Activated T-cell treated with anti-CD3 and anti-CD28 coated beads, Interleukin-2, amount 50 U/mL, for 4 hours (primary cell): ENCODE results near the gene TMEM88. TPM values are rescaled to one million over a fixed set of nuclear protein-coding genes. Genes with fewer than 3 reads are reported as not detected.

Experiments used
- ATAC-seq, 2 donors: fragments of 200-7000 bp; cut with Tn5 transposase; one replicate each; pipeline ENCODE4 v1.10.0; 2021
- DNase-seq: peaks from one replicate; pipeline ENCODE4 v3.0.0-alpha.2; 2020
- H3K27me3 Mint-ChIP-seq: one replicate; pipeline ENCODE4 v1.8.0; 2021; ENCODE audit warnings: low read depth, mixed read lengths
- H3K36me3 Mint-ChIP-seq: one replicate; pipeline ENCODE4 v1.8.0; 2022; ENCODE audit warnings: mixed read lengths; ENCODE audit not compliant: insufficient read depth
- H3K4me1 Mint-ChIP-seq: one replicate; pipeline ENCODE4 v1.8.0; 2021; ENCODE audit warnings: low read depth, mixed read lengths
- H3K4me3 Mint-ChIP-seq: one replicate; pipeline ENCODE4 v1.8.0; 2021; ENCODE audit warnings: mild to moderate bottlenecking, moderate library complexity, mixed read lengths
- H3K9me3 Mint-ChIP-seq: one replicate; pipeline ENCODE4 v1.8.0; 2021; ENCODE audit warnings: mixed read lengths
- total RNA-seq, 3 donors: library from RNA; stranded (reverse); gene quantifications; one replicate each; pipeline ENCODE4 v1.2.1, GENCODE V29; 2021

The TMEM88 gene
- total RNA-seq, 3 donors from 2014 or later = 8.9 to 11.1 (median 9.9) TPM

GRCh38 chr17:7823581-7824001 lies 31.3 kb upstream of the TMEM88 start:
- ATAC-seq (no peak), DNase-seq (no peak)
- Mint-ChIP-seq H3K36me3 (no peaks in the 10 kb centered on the region), H3K4me1 (peaks cover 3% of the 10 kb centered on the region), H3K9me3 (no peaks in the 10 kb centered on the region), H3K27me3 (peaks cover 5% of the 10 kb centered on the region), H3K4me3 (no peak overlapping the region)

DNA sequence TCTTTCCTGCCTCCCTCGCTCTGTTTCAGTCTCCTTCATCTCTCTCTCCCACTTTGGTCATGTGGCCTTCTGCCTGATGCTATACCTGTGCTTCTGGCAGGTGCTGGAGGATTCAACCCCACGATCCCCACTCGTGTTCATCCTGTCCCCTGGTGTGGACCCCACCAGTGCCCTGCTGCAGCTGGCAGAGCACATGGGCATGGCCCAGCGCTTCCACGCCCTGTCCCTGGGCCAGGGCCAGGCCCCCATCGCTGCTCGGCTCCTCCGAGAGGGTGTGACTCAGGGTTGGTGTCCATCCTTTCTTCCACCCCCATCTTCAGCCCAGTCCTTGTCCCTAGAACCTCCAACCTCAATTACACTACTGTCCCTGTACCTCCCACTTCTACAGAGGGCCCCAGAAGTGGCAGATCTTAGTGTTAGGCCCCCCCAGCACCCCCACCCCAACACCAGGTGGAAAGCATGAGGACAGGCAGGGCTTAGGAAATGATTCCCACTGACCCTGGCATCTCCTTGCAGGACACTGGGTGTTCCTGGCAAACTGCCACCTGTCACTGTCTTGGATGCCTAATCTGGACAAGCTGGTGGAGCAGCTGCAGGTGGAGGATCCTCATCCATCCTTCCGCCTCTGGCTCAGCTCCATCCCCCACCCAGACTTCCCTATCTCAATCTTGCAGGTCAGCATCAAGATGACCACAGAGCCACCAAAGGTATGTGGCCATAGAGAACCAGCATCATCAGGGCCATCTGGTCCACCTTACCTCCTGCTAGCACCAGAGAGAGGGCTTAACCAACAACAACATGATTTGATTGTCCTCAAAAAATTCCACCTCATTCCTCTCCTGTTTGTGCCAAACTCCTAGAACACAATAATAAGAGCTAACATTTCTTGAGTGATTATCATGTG lies 30.6 kb upstream of the TMEM88 start:
- H3K36me3 Mint-ChIP-seq = no peaks in the 10 kb centered on the region
- no peak for DNase-seq
- H3K4me3 Mint-ChIP-seq = no peak overlapping the region
- ATAC-seq = no peak
- no peaks in the 10 kb centered on the region for H3K9me3 Mint-ChIP-seq
- H3K27me3 Mint-ChIP-seq = peaks cover 6% of the 10 kb centered on the region
- peaks cover 3% of the 10 kb centered on the region for H3K4me1 Mint-ChIP-seq

DNA sequence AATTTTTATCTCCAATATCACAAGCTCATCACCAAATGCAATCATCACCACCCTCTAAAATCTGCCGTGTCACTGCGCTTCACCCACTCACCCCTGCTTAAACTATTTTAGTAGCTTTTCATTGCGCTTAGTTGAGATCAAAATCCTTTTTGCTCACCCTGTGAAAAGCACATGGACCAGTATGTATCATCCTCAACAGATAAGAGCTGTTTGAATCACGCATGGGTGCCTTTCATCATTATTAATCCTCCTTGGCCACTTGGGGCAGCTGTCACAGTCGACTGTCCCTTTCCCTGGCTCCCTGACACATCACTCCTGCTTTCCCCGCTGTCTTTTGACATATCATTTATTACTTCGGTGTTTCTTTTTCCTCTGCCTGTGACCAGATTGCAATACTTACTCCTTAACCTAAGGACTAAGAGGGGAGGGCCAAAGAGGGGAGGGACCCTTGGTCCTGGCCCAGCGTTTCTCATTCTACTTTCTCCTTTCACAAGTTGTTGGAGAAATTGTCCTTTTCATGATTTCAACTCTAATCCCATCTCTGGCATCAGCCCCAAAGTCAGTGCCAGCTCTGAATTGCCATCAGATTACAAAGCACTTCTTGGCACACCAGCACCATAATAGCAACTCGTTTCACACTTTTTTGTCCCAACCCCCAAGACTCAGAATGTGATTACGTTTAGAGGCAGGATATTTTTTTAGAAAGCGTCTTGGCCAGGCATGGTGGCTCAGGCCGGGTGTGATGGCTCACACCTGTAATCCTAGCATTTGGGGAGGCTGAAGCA lies 29.5 kb upstream of the TMEM88 start:
- ATAC-seq = peak in 1 of 2 donors; percentile 28

DNA sequence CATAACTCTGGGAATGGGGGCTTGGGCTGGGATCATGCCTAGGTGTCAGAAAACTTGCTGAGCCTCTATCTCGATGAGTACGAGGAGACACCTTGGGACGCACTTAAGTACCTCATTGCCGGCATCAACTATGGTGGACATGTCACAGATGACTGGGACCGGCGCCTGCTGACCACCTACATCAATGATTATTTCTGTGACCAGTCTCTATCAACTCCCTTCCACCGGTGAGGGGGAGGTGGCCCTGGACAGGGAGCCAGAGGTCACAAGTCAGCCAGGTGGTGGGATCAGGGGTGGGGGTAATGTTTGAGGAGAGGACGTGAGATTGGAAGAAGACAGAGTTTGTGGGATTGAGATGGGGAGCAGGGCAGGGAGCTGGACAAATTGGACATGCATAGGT lies 24.2 kb upstream of the TMEM88 start:
- no peak overlapping the region for H3K4me3 Mint-ChIP-seq
- peaks cover 11% of the 10 kb centered on the region for H3K27me3 Mint-ChIP-seq
- DNase-seq (no peak), ATAC-seq (no peak)
- no peaks in the 10 kb centered on the region for H3K36me3 Mint-ChIP-seq
- H3K9me3 Mint-ChIP-seq = no peaks in the 10 kb centered on the region
- H3K4me1 Mint-ChIP-seq = peaks cover 7% of the 10 kb centered on the region

More for the DNA sequence above, 29.5 kb upstream of the TMEM88 start:
- peaks cover 9% of the 10 kb centered on the region for H3K27me3 Mint-ChIP-seq
- DNase-seq = no peak
- peaks cover 3% of the 10 kb centered on the region for H3K4me1 Mint-ChIP-seq
- no peak overlapping the region for H3K4me3 Mint-ChIP-seq
- no peaks in the 10 kb centered on the region for H3K9me3 Mint-ChIP-seq
- H3K36me3 Mint-ChIP-seq = no peaks in the 10 kb centered on the region

GRCh38 chr17:7831233-7831632 lies 23.6 kb upstream of the TMEM88 start:
- H3K36me3 Mint-ChIP-seq = no peaks in the 10 kb centered on the region
- peaks cover 11% of the 10 kb centered on the region for H3K27me3 Mint-ChIP-seq
- no peaks in the 10 kb centered on the region for H3K9me3 Mint-ChIP-seq
- H3K4me3 Mint-ChIP-seq = no peak overlapping the region
- ATAC-seq (no peak), DNase-seq (no peak)
- H3K4me1 Mint-ChIP-seq = peaks cover 10% of the 10 kb centered on the region

DNA sequence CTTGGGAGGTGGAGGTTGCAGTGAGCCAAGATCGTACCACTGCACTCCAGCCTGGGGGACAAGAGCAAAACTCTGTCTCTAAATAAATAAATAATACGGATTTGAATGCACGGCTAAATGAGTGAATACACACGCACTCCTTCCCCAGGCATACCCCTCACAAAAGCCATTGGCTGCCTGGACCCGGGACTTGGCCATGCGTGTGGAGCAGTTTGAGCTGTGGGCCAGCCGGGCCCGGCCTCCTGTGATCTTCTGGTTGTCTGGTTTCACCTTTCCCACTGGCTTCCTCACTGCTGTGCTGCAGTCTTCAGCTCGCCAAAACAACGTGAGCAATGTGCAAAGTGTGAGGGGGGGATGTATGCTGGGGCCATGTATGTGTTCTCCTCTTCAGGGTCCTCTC lies 22.4 kb upstream of the TMEM88 start:
- peaks cover 11% of the 10 kb centered on the region for H3K27me3 Mint-ChIP-seq
- ATAC-seq (no peak), DNase-seq (no peak)
- no peaks in the 10 kb centered on the region for H3K9me3 Mint-ChIP-seq
- H3K36me3 Mint-ChIP-seq = no peaks in the 10 kb centered on the region
- H3K4me1 Mint-ChIP-seq = peaks cover 20% of the 10 kb centered on the region
- no peak overlapping the region for H3K4me3 Mint-ChIP-seq

DNA sequence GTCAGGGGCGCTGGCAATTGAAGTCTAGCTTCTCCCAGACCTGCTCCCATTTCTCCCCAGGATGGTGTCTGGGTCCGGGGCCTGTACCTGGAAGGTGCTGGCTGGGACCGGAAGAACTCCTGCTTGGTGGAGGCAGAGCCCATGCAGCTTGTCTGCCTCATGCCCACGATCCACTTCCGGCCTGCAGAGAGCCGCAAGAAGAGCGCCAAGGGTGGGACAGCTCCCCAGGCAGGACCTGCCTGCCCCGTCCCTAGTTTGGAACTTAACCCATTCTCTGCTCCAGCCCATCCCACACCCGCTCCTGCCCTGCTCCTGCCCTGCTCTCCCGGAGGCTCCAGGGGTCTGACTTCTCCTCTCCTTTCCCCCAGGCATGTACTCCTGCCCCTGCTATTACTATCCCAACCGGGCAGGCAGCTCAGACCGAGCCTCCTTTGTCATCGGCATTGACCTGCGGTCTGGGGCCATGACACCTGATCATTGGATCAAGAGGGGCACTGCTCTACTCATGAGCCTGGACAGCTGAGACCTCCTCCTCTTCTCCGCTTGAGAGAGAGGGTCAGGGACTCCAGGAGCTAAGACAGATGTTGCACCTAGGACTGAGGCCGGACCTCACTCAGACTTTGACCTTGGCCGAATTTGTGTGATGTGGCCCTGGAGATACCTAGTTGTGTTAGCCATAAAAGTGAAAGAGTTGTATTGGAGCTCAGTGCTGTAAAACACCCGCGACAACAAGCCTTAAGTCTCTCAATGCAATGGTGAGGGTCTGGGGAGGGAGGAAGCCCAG lies 21.7 kb upstream of the TMEM88 start:
- Mint-ChIP-seq H3K27me3 (peaks cover 6% of the 10 kb centered on the region), H3K4me3 (peak overlapping the region; percentile 93), H3K36me3 (no peaks in the 10 kb centered on the region), H3K9me3 (no peaks in the 10 kb centered on the region), H3K4me1 (peaks cover 26% of the 10 kb centered on the region)
- ATAC-seq (no peak), DNase-seq (no peak)

DNA sequence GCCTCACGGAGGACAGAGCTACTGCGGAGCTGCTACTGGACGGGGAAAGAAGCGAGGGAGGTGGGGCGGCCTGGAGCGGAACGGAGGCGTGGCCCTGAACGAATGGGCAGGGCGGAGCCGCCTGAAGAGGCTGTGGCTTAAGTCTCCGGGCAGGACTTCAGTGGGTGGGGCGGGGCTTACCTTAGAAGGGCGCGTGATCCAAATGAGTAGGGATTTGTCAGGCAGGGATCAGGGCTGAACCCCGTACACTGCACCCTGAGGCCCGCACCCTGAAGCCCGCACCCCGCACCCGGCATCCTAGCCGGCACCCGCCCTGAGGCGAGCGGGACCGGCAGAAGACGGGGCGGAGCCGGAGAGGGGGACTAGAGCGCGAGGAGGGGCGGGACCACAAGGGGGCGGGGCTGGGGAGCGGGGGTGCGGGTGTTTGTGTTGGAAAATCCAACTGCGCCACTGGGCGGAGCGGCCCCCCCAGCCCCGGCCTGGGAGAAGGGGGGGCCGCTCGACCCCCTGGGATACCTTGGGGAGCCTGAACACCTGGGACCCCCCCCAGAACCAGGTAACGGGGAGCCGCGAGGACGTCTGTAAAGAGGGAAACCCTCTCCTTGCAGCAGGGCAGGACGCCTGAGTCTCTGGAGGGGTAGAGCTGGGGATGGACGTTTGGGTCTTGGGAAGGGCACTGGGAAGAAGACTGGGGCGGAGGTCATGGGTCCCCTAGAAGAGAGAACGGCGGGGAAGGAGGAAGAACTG lies 20.9 kb upstream of the TMEM88 start, which contains the start of gene KDM6B:
Gene KDM6B, plus strand, starts transcription at position 423 of the 747 bp plus-strand sequence. CDS start 11,338 bp downstream, outside the sequence.
- DNase-seq = peak; percentile 82
- H3K9me3 Mint-ChIP-seq = no peaks in the 10 kb centered on the region
- H3K4me1 Mint-ChIP-seq = peaks cover 32% of the 10 kb centered on the region
- ATAC-seq = peak; percentile 66 to 68
- H3K27me3 Mint-ChIP-seq = peaks cover 6% of the 10 kb centered on the region
- peak within 1 kb of the TSS; percentile 93 for H3K4me3 Mint-ChIP-seq
- no peaks in the 10 kb centered on the region for H3K36me3 Mint-ChIP-seq

GRCh38 chr17:7834542-7834956 lies 20.3 kb upstream of the TMEM88 start:
- Mint-ChIP-seq H3K4me3 (peak overlapping the region; percentile 93), H3K9me3 (no peaks in the 10 kb centered on the region), H3K4me1 (peaks cover 38% of the 10 kb centered on the region), H3K36me3 (peaks cover 3% of the 10 kb centered on the region), H3K27me3 (peaks cover 2% of the 10 kb centered on the region)
- DNase-seq = peak; percentile 43
- peak; percentile 4 to 7 for ATAC-seq

DNA sequence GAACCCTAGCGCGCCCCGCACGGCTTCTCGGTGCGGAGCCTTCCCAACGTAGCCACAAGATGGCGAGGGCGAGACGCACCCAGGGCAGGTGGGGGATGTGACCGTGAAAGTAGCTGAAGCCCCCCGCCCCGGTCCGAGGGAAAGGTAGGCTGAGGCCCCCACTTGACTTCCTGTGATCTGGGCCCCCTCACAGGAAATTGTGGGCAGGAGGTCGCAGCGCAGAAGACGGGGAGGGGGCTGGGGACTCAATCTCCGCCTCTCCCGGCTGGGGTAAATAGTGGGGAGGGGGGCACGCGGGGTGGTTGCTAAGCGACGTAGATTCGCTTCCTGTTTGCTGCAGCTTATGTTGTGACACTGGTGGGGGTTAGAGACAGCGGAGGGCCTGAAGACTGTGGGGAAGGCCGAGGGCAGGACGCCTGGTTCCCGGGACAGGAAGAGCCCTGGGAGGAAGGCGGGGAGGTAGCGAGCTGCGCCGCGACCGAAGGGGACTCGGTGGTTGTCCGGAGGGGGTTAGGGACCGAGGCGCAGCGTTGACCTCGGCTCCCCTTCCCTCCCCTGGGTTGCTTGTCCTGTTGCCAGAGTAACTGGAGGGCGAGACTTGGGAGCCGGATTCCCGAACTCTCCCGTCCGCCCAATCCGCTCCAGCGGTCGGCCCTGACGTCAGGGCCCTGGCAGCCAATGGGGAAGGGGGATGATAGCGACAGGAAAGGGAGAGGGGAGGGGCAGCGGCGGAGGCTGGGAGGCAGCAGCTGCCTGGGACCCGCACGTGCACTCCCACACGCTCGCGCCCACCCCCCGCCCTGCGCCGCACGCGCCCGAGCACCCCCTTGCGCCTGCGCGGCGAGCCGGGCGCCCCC lies 19.7 kb upstream of the TMEM88 start:
- peaks cover 45% of the 10 kb centered on the region for H3K4me1 Mint-ChIP-seq

GRCh38 chr17:7835814-7836595 lies 18.9 kb upstream of the TMEM88 start:
- DNase-seq (peak; percentile 46), ATAC-seq (peak; percentile 0)
- H3K4me3 Mint-ChIP-seq = peak overlapping the region; percentile 93
- H3K27me3 Mint-ChIP-seq = no peaks in the 10 kb centered on the region
- peaks cover 12% of the 10 kb centered on the region for H3K36me3 Mint-ChIP-seq
- H3K4me1 Mint-ChIP-seq = peaks cover 53% of the 10 kb centered on the region
- H3K9me3 Mint-ChIP-seq = no peaks in the 10 kb centered on the region

More for the DNA sequence above, 19.7 kb upstream of the TMEM88 start:
- ATAC-seq (peak; percentile 61 to 65), DNase-seq (peak; percentile 86)
- Mint-ChIP-seq H3K4me3 (peak overlapping the region; percentile 93), H3K27me3 (peaks cover 2% of the 10 kb centered on the region), H3K9me3 (no peaks in the 10 kb centered on the region), H3K36me3 (peaks cover 6% of the 10 kb centered on the region)
